GM12878 (cell line): ENCODE results near the gene UMPS. TPM values are rescaled to one million over a fixed set of nuclear protein-coding genes. Genes with fewer than 3 reads are reported as not detected.

Experiments used
- ATAC-seq: fragments of 200-7000 bp; cut with Tn5 transposase; 3 replicates; pipeline ENCODE4 v1.9.1; 2020; ENCODE audit warnings: mild to moderate bottlenecking, moderate library complexity
- BruUV-seq: library from RNA; stranded (reverse); fragments of 400-500 nt; replicated peaks from 2 replicates; lab custom pipeline; 2021; lab: Mats Ljungman, UMichigan
- CTCF ChIA-PET: fragments of 300-600 bp; sonication (Branson Sonifier 250); formaldehyde crosslinking; extraction: SDS; loops from one replicate; lab custom pipeline; 2021; ENCODE audit warnings: inconsistent platforms; lab: Yijun Ruan, JAX
- POLR2A ChIA-PET: fragments of 350-600 bp; formaldehyde crosslinking; extraction: SDS; loops from one replicate; lab custom pipeline; 2021; ENCODE audit warnings: inconsistent platforms; lab: Charles Lee
- RAD21 ChIA-PET: fragments of 300-600 bp; sonication (Branson Sonifier 250); formaldehyde crosslinking; loops from one replicate; lab custom pipeline; 2023; ENCODE audit warnings: antibody characterized with exemption; ENCODE audit not compliant: unreplicated experiment; lab: Charles Lee
- SMC1A ChIA-PET: fragments of 300-600 bp; sonication (Branson Sonifier 250); formaldehyde crosslinking; loops from one replicate; lab custom pipeline; 2023; ENCODE audit not compliant: unreplicated experiment, uncharacterized antibody; lab: Charles Lee
- DNase-seq: peaks from one replicate; pipeline ENCODE4 v3.0.0-alpha.2; 2011; ENCODE audit warnings: low read depth, low spot score
- FAIRE-seq: peaks from 3 replicates; lab custom pipeline; 2011; peaks lifted over from hg19 to GRCh38; lab: Jason Lieb, UNC
- H2AFZ ChIP-seq: 2 replicates; pipeline ENCODE4 v1.6.0; 2011; ENCODE audit warnings: low read depth, low read length, control low read depth; ENCODE audit not compliant: control insufficient read depth
- H3K27ac ChIP-seq: 2 replicates; pipeline ENCODE4 v1.5.1; 2011; ENCODE audit warnings: control low read depth; ENCODE audit not compliant: control insufficient read depth, insufficient read depth
- H3K27me3 ChIP-seq, 2 experiments: replicated peaks in 1 of 2; 2 replicates each; pipeline versions ENCODE4 v1.6.0 to v1.6.1; 2011; ENCODE audit warnings: low read length in 1 of 2; ENCODE audit not compliant: control insufficient read depth in 2 of 2, insufficient read depth in 2 of 2
- H3K36me3 ChIP-seq, 2 experiments: 2 replicates each; pipeline ENCODE4 v1.5.1; 2011; ENCODE audit warnings: low read length in 1 of 2; ENCODE audit not compliant: control insufficient read depth in 2 of 2, insufficient read depth in 2 of 2
- H3K4me1 ChIP-seq: 2 replicates; pipeline ENCODE4 v1.6.1; 2011; ENCODE audit warnings: mild to moderate bottlenecking, low read length, moderate library complexity, mixed read lengths; ENCODE audit not compliant: control insufficient read depth, insufficient read depth
- H3K4me2 ChIP-seq: 2 replicates; pipeline ENCODE4 v1.6.0; 2011; ENCODE audit warnings: control low read depth; ENCODE audit not compliant: control insufficient read depth, insufficient read depth
- H3K4me3 ChIP-seq: fragments of 200-600 bp; sonication (generic); 2 replicates; pipeline ENCODE4 v1.5.1; 2016
- H3K79me2 ChIP-seq: 2 replicates; pipeline ENCODE4 v1.6.0; 2011; ENCODE audit warnings: low read length; ENCODE audit not compliant: control insufficient read depth, insufficient read depth
- H3K9ac ChIP-seq: 2 replicates; pipeline ENCODE4 v1.8.0; 2011; ENCODE audit warnings: low read length, control low read depth, mixed read lengths; ENCODE audit not compliant: control insufficient read depth, insufficient read depth
- H3K9me3 ChIP-seq: replicated peaks from 3 replicates; pipeline ENCODE4 v1.5.1; 2011; ENCODE audit warnings: mild to moderate bottlenecking, low read length; ENCODE audit not compliant: control insufficient read depth, insufficient read depth
- H4K20me1 ChIP-seq: 2 replicates; pipeline ENCODE4 v1.6.0; 2011; ENCODE audit not compliant: control insufficient read depth, insufficient read depth
- CBX5 ChIP-seq: sonication (generic); IDR thresholded peaks from 2 replicates; pipeline ENCODE4 v1.6.1; 2016; ENCODE audit warnings: low read depth, moderate library complexity, mild to moderate bottlenecking, inconsistent platforms
- CHD2 ChIP-seq: IDR thresholded peaks from 2 replicates; pipeline ENCODE4 v1.6.1; 2011; ENCODE audit warnings: low read depth, low read length, improper control_type of control experiment, borderline replicate concordance
- CREB1 ChIP-seq: IDR thresholded peaks from 2 replicates; pipeline ENCODE4 v1.6.1; 2012; ENCODE audit warnings: low read depth, mild to moderate bottlenecking, inconsistent platforms
- HCFC1 ChIP-seq: fragments of 150-350 bp; IDR thresholded peaks from 2 replicates; pipeline ENCODE4 v1.6.1; 2014; ENCODE audit warnings: low read length
- HSF1 ChIP-seq: fragments of 150-350 bp; IDR thresholded peaks from 2 replicates; pipeline ENCODE4 v1.6.1; 2014; ENCODE audit warnings: mild to moderate bottlenecking, low read depth, low read length
- MEF2A ChIP-seq: IDR thresholded peaks from 2 replicates; pipeline ENCODE4 v1.6.1; 2011; ENCODE audit warnings: low read depth, mild to moderate bottlenecking, low read length, moderate library complexity; ENCODE audit not compliant: insufficient read depth
- RBBP5 ChIP-seq: fragments of 200-600 bp; sonication (generic); conservative IDR thresholded peaks from 2 replicates; pipeline ENCODE4 v1.6.1; 2016
- ZBTB4 ChIP-seq: fragments of 450-650 bp; formaldehyde crosslinking; IDR thresholded peaks from 2 replicates; pipeline ENCODE4 v1.4.0; 2022; ENCODE audit warnings: mild to moderate bottlenecking, moderate library complexity
- WGBS: methylation state at CpG from one replicate; pipeline ENCODE4 v1.1.6; 2016; ENCODE audit warnings: low lambda C conversion rate; ENCODE audit not compliant: insufficient replicate concordance, insufficient coverage; ENCODE audit errors: missing lambda C conversion rate; 5-methylcytosine and 5-hydroxymethylcytosine counted together
- in situ Hi-C: fragments of 300-500 bp; cut with MboI; formaldehyde crosslinking; loops from 9 replicates; pipeline ENCODE4 v1.14.3; 2018; ENCODE audit warnings: mixed read lengths
- intact Hi-C: fragments of 100-400 bp; cut with micrococcal nuclease; formaldehyde crosslinking; loops from one replicate; pipeline ENCODE4 v1.14.2; 2022; ENCODE audit not compliant: unreplicated experiment
- polyA plus RNA-seq, 11 experiments: library from polyadenylated mRNA; depleted of rRNA in 4 of 11; unstranded in 6 of 11; stranded (reverse) in 5 of 11; fragments of >200 nt; fragmentation: Nextera tagmentation in 4 of 11; fragmentation: Illumina TruSeq in 1 of 11; extraction: Ambion mirVana in 4 of 11; extraction: Trizol in 1 of 11; gene quantifications; 1 replicate in 1 of 11; 2 replicates in 10 of 11; pipeline versions ENCODE4 v1.2.1 to v1.2.3, GENCODE V29; 2011 to 2016; ENCODE audit warnings: inconsistent platforms in 2 of 11, missing spikeins in 2 of 11, low read depth in 1 of 11
- total RNA-seq, 4 experiments: library from RNA; depleted of rRNA in 3 of 4; stranded (reverse); fragments of >200 nt in 3 of 4; fragmentation: Illumina TruSeq in 1 of 4; extraction: Trizol in 1 of 4; gene quantifications; 2 replicates each; pipeline versions ENCODE4 v1.2.1 to v1.2.3, GENCODE V29; 2013 to 2021
- TF ChIP-seq, protein P1 (sequence below): fragments of 450-650 bp; IDR thresholded peaks from 2 replicates; pipeline ENCODE4 v1.6.1; 2018; ENCODE audit warnings: borderline replicate concordance, mild to moderate bottlenecking; ENCODE audit not compliant: partially characterized antibody

The UMPS gene
- total and polyA plus RNA-seq, 10 of the 15 experiments (the other 5 are each of a cell fraction or from before 2014, with no cell fraction given) = 30.6 to 82.8 (median 49.5) TPM

- POLR2A ChIA-PET = no interaction called here
- H3K27me3 ChIP-seq = no peaks in the 10 kb centered on the region
- no peak overlapping the region for H2AFZ ChIP-seq
- BruUV-seq = no TSS peak
- H3K9ac ChIP-seq = no peak overlapping the region
- RAD21 ChIA-PET = no interaction called here
- no peaks in the 10 kb centered on the region for H3K9me3 ChIP-seq
- intact Hi-C loops (no loop called here), in situ Hi-C loops (no loop called here)
- no peak overlapping the region for H3K27ac ChIP-seq
- H3K4me1 ChIP-seq = peaks cover 27% of the 10 kb centered on the region
- ATAC-seq (no peak), DNase-seq (no peak)
- CTCF ChIA-PET = interaction anchor here (1.3 kb wide), 1 partner anchor 127 kb away, joined by 7 read pairs; no protein-coding TSS in a partner anchor
- SMC1A ChIA-PET = no interaction called here
- H3K4me2 ChIP-seq = no peak overlapping the region
- H3K79me2 ChIP-seq = no peaks in the 10 kb centered on the region
- TF ChIP-seq CHD2 (no peak), HSF1 (no peak), CBX5 (no peak), HCFC1 (no peak), CREB1 (no peak), RBBP5 (no peak), ZBTB4 (CRISPR knock-in tag) (no peak), MEF2A (no peak)
- TF ChIP-seq, protein P1, sequence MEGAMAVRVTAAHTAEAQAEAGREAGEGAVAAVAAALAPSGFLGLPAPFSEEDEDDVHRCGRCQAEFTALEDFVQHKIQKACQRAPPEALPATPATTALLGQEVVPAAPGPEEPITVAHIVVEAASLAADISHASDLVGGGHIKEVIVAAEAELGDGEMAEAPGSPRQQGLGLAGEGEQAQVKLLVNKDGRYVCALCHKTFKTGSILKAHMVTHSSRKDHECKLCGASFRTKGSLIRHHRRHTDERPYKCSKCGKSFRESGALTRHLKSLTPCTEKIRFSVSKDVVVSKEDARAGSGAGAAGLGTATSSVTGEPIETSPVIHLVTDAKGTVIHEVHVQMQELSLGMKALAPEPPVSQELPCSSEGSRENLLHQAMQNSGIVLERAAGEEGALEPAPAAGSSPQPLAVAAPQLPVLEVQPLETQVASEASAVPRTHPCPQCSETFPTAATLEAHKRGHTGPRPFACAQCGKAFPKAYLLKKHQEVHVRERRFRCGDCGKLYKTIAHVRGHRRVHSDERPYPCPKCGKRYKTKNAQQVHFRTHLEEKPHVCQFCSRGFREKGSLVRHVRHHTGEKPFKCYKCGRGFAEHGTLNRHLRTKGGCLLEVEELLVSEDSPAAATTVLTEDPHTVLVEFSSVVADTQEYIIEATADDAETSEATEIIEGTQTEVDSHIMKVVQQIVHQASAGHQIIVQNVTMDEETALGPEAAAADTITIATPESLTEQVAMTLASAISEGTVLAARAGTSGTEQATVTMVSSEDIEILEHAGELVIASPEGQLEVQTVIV = no peak
- TF ChIP-seq, all 136 proteins: peak for 0
- H3K4me3 ChIP-seq = no peak overlapping the region
- H4K20me1 ChIP-seq = no peaks in the 10 kb centered on the region
- no peak for FAIRE-seq
- H3K36me3 ChIP-seq = no peaks in the 10 kb centered on the region
- 43% methylated on average over 7 of the region's 7 CpGs for WGBS
Measured at GRCh38 chr3:124774841-124775402, 44.7 kb downstream of the UMPS start.
